ENCODE results near the gene SPATA6L.

- TF ChIP-seq EZH2 (IDR thresholded peaks at IDR 0.05; ENCODE audit: borderline replicate concordance, low read length): no peak
- TF ChIP-seq CTCF (IDR thresholded peaks at IDR 0.05; ENCODE audit: low read length): no peak
These were observed 22.7 kb upstream of the SPATA6L start for GRCh38 chr9:4689021-4689420.
